ENCODE results near the gene TNRC18.

DNA sequence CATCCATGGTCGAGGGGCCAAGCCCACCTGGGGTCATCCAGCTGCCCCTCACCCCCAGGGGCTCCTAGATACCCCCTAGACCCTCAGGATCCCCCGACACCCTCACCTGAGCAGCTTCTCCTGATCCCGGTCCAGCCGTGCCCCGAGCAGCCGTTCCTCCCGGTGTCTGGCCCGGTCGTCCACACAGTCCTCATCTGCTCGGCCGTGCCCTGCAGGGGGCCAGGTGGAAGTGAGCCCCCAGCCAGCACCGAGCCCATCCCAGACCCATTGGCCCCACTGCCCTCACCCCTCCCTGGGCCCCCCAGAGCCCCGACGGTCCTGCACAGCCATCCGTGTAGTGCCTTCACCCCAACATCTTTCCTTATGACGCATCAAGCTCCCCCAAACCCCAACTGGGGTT lies 45.8 kb downstream of the TNRC18 start:
- TF ChIP-seq CTCF (IDR thresholded peaks at IDR 0.05): no peak
- TF ChIP-seq POLR2A (IDR thresholded peaks at IDR 0.05): no peak

All from lower leg skin (tissue), 3 donors.